ENCODE measurements around the gene ZBTB17.
"Not testable (repeated sequence)": the region's sequence is repeated elsewhere in the genome, so short reads cannot be mapped to it uniquely, and the experiment has no call there.

Gene ZBTB17

DNA sequence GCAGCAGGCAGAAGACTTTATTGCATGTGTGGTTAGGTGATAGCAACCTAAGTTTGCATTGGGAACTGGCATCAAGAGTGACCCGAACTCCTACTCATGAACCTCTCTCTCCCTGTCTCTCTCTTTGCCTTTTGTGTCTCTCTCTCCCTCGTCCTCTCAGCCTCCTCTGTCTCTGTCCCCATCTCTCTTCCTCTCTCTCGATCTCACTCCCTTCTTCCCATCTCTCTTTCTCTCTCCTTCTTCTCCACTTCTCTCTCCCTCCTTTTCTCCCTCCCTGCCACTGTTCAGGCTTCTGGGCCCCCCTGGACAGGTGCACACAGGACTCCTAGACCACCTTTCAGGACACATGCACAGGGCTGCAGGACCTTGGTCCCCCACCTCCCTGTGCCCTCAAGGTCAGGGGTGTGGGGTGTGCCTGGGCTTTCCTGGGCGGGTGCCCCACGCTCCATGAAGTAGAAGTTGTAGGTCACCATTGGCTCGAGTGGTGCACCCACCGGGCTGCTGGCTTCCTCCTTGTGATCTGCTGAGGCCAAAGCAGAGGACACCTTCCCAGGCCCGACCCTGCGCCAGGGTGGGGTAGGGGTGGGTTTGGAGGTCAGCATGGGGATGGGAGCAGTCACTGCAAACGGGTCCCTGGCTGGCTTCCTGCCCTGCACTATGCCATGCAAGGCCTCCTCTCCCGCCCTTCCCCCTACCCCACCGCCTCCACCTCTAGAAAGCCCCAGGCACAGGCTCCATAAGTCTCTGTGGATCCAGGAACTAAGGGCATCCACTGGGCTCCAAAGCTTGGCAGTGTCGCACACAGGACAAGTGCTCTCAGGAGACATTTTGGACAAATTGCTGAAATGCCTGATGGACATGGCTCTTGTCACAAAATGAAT lies 13.2 kb upstream of the ZBTB17 start:
- no peak for DNase-seq (ENCODE audit: low spot score)

DNA sequence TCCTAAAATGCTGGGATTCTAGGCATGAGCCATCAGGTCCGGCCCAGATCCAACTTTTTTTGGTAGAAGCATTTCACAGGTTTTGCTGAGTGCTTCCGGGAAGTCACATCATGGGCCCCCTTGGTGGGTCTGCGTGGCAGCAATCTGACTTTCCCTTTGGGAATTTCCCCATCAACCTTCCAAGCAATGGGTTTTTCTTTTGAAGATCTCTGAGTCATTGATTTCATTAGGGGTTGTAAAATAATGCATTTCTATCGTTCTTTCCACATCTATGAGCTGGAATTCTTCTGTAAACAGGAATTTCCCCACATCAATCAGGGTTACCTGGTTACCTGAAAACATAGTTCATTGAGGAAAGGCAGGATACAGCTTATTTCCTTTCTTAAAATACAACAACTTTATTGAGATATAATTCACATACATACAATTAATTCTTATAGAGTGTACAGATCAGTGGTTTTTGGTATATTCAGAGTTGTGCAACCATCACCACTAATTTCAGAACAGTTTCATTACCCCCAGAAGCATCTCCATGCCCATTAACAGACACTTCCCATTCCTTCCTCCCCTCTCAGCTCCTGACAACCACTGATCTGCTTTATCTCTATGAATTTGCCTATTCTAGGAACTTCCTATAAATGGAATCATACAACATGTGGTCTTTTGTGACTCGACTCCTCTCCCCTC lies 9.9 kb upstream of the ZBTB17 start:
- DNase-seq (ENCODE audit: low spot score): no peak

DNA sequence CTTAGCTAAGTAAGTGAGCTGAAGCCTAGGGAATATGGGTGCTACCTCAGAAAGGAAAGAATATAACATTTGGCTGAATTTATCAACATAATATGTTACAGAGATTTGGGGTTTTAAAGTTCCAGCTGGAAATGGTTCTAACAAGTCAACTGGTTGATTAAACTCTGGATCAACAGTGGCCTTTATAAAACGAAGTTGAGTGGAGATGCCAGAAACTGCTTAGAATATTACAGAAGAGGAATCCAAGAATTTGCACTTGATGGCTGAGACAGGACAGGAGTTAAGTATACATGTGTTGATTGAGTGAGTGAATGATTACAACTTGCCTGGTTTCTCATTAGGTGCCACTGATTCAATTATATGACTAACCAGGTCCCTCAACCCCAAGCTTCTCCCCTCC lies 7.4 kb upstream of the ZBTB17 start:
- DNase-seq (ENCODE audit: low spot score): no peak

DNA sequence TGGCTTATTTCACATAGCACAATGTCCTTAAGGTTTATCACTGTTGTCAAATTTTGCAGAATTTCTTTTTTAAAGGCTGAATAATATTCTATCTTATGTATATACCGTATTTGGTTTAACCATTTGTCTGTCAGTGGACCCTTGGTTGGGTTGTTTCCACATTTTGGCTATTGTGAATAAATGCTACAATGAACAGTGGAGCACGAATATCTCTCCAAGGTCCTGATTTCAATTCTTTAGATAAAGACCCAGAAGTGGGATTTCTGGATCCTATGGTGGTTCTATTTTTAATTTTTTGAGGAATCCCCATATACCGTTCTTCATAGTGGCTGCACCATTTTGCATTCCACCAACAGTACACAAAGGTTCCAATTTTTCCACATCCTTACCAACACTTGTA lies 5.8 kb upstream of the ZBTB17 start:
- DNase-seq (ENCODE audit: low spot score): no peak

DNA sequence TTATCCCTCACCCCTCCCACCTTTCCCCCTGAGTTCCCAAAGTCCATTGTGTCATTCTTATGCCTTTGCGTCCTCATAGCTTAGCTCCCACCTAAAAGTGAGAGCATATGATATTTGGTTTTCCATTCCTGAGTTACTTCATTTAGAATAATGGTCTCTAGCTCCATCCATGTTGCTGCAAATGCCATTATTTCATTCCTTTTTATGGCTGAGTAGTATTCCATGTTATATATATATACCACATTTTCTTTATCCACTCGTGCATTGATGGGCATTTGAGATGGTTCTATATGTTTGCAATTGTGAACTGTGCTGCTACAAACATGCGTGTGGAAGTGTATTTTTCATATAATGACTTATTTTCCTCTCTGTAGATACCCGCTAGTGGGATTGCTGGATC lies 2.0 kb upstream of the ZBTB17 start:
- DNase-seq (ENCODE audit: low spot score): not testable (repeated sequence)

DNA sequence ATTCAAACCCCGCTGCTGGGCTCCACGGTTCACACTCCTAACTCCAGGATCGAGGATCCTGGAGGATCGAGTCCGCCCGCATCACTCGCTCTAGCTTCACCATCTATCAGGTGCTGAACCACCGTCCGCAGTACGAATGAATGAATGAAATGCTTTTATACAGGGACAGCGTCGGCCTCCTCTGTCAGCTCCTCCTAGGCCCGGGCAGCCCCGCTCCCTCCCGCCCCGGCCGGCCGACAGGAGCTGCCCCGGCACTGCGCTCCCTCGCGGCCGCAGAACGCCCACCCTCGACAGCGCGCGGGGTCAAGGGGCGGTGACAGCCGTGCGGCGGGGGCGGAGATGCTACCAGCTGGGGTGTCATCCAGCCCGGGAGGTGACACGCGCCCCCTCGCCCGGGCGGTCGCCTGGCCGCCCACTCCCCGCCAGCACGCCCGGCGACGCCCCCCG lies 520 bp downstream of the ZBTB17 start:
- peak; percentile 86 for DNase-seq (ENCODE audit: low spot score)

DNA sequence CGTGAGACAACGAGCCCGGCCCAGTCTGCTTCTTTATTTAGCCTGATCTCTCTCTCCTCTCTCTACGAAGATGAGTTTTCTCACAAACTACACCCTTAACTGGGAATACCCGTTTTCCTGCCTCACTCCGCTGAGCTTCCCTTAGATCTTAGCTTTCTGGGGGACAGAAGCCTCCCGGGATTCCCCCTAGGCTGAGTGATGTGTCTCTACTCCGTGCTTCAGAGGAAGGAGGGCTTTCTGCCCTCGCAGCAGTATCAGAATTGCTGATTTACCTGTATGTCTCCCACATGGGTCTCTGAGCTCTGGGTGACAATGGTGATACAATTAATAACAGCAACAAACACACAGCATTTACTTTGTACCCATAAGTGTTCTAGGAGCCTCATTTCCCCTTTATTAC lies 1.0 kb downstream of the ZBTB17 start:
- peak; percentile 69 for DNase-seq (ENCODE audit: low spot score)

DNA sequence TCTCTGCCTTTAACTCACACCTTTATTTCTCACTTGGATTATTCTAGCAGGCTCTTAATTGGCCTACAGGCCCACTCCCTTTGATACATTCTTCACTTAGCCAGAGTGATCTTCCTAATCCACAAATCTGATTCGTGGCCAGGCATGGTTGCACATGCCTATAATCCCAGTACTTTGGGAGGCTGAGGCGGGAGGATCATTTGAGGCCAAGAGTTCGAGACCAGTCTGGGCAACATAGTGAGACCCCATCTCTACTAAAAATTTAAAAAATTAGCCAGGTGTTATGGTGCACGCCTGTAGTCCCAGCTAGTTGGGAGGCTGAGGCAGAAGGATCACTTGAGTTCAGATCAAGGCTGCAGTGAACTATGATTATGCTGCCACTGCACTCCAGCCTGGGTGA lies 2.1 kb downstream of the ZBTB17 start:
- no peak for DNase-seq (ENCODE audit: low spot score)

DNA sequence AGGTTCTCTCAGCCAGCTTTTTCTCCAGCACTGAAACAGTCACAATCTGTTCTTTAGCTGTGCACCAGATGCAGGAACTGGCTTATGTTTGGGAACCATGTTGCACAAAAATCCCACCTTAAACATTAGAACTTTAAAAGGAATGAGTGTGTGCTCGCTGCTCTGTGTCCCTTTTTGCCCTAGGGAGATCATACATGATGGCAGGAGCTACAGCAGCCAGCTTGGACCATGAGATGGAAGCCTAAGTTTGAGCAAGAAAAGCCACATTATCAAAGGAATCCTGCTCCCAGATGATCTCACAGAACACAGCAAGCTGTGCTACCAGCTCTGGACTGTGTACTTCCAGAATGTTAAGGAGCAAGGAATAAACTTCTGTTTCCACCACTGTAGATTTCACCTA lies 3.5 kb downstream of the ZBTB17 start:
- no peak for DNase-seq (ENCODE audit: low spot score)

DNA sequence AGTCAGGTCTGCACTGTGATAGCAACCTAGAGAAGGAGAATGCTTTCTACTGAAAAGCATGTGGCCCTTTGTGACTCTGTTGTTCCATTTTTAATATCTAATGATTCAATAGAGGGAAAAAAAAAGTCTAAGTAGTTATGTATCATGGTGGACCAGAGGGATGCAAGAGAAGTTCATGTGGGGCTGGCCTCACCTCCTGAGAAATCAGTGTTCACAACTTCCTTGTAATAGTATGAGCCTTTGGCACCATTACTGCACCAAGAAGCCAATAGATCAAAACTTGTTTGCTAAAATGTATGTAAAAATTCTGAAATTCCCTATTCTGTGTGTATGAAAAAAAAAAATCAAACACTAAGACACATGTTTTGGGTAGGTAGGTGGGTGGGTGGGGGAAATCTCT lies 5.0 kb downstream of the ZBTB17 start:
- DNase-seq (ENCODE audit: low spot score): no peak

DNA sequence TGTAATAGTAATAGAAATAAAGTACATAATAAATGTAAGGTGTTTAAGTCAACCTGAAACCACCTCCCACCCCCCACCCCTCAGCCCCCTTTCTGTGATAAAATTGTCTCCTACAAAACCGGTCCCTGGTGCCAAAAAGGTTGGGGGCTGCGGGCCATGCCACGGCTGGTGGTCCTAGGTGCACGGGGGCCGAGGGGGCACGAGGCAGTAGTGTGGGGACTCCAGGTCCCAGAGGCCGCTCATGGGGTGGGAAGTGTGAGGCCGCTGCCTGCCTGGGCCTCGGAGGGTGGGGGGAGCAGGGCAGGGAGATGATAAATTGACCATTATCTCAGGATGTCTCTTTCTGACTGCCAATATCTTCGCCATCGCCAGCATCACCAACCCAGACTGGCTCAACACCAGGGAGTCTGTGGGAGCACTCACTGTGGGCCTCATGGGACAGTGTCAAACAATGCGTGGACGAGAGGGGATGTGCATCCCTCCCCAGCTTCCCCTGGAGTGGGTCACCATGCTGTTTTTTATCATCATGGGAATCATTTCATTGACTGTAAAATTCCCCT lies 6.5 kb downstream of the ZBTB17 start:
- DNase-seq (ENCODE audit: low spot score): no peak

DNA sequence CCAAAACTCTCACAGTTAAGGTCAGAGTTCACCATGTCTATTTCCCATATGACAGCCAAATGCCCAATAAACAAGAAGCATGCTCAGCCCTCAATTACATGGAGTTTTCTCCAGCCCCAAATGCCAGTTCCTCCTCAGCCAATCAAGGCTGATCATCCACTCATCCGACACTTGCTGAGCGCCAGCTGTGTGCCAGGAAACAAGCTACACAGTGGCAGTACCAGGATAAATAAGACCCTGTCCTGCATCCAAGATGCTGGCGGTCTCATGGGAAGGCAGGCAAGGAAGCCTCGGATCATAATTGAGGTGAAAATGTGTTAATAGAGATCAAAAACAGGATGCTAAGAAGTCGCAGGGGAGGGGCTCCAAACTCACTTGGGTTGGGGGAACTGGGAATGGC lies 7.7 kb downstream of the ZBTB17 start:
- no peak for DNase-seq (ENCODE audit: low spot score)

DNA sequence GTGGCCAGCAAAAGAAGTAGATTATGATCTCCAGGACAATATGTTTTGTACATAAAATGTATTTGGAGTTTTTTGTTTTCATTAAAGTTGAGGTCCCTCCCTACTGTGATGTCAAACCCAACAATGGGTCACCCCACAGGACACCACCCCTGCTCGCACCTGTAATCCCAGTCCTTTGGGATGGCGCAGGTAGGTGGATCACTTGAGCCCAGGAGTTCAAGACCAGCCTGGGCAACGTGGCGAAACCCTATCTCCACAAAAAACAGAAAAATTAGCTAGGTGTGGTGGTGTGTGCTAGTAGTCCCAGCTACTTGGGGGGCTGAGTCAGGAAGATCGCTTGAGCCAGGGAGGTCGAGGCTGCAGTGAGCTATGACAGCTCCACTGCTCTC lies 9.0 kb downstream of the ZBTB17 start:
- DNase-seq (ENCODE audit: low spot score): no peak

DNA sequence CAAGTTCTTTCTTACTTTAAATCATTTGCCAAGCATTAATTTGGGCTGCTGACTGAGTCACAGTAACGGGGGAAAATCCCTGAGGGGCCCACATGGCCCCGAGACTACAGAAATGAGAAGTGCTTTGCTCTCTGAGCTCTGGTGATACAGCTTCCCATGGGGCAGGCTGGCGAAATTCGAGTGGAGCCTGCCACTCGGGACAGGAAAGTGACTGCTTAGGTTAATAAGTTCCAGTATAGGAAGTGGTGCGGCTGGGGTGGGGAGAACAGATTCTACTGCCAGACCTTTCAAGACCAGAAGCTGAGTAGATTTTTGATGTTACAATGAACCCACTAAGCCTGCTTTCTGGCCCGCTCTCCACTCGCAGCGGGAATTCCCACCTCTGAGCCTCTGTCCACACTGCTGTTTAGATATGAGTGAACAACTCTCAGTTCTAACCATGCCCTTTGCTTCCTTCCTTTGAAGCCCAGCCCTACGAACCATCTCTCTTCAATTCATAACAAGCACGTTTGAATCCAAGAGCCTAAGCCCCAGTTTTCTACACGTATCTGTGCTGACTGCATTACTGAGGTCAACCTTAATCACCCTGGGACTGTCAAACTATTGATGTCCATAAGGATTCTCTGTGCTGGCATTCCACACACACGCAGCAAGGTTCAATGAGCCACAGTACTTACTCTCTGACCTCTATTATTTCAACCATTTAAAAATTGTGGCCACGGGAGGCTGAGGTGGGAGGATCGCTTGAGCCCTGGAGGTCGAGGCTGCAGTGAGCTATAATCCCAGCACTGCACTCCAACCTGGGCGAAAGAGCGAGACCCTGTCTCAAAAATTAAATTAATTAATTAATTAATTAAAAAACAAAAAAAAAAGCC lies 9.6 kb downstream of the ZBTB17 start:
- DNase-seq (ENCODE audit: low spot score): peak; percentile 67

DNA sequence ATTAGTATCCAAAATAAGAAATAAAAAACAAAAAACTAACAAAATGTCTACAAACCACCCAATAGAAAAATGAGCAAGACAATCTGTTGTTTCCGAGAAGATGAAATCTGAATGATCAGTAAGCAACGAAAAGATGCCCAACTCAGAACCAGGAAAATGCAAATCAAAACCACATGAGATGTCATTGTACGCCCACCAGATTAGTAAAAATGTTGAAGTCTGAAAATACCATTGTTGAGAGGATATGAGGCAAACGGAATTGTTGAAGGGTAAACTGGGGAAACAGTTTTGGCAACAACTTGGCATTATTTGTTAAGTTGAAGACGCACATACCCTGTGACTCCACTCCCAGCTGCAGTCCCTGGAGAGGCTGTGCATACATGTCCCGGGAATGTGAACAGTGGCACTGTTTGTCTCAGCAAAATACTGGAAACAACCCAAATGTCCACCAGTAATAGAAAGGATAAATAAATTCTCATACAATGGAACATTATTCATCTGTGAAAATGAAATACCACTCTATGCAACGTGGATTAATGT lies 10.6 kb downstream of the ZBTB17 start:
- peak; percentile 56 for DNase-seq (ENCODE audit: low spot score)

DNA sequence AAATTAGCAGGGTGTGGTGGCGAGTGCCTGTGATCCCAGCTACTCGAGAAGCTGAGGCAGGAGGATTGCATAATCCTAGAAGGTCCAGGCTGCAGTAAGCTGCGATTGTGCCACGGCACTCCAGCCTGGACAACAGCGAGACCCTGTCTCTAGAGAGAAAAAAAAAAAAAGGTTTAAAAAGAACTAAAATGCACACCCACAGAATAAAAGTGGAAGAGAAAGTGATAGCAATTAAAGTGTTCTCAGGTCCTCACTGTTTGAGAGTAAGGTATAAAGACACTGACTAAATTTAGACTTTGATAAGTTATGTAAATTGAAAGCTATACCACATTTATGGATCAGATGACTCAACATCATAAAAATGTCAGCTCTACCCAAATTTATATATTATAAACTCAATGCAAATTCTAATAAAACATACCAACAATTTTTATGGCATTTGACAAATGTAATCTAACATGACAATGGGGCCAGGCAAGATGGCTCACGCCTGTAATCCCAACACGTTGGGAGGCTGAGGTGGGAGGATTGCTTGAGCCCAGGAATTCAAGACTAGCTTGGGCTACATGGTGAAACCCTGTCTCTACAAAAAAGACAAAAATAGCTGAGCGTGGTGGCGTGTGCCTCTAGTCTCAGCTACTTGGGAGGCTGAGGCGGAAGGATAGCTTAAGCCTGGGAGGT lies 11.8 kb downstream of the ZBTB17 start:
- peak; percentile 53 for DNase-seq (ENCODE audit: low spot score)

DNA sequence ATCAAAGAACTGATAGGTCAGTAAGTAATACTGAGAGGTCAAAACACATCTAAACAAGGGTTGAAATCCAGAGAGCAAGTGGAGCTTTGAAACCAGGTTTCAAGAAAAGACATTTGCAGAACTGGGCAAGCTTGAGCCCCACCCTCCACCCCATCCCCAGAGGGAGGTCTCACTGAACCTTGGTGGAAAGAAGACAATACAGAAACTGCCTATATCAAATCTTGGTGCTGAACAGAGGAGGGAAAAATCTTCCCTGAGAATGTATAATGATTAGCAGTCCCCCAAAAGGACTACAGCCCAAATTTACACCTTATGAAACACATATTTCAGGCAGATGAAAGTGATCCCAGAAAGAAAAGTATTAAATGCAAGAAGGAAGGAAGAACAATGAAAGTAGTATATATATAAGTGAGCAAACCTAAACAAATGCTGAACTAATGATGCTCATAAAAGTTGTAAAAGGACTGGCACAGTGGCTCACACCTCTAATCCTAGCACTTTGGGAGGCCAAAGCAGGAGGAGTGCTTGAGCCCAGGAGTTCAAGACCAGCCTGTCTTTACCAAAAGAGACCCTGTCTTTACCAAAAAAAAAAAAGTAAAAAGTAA lies 12.4 kb downstream of the ZBTB17 start:
- no peak for DNase-seq (ENCODE audit: low spot score)

DNA sequence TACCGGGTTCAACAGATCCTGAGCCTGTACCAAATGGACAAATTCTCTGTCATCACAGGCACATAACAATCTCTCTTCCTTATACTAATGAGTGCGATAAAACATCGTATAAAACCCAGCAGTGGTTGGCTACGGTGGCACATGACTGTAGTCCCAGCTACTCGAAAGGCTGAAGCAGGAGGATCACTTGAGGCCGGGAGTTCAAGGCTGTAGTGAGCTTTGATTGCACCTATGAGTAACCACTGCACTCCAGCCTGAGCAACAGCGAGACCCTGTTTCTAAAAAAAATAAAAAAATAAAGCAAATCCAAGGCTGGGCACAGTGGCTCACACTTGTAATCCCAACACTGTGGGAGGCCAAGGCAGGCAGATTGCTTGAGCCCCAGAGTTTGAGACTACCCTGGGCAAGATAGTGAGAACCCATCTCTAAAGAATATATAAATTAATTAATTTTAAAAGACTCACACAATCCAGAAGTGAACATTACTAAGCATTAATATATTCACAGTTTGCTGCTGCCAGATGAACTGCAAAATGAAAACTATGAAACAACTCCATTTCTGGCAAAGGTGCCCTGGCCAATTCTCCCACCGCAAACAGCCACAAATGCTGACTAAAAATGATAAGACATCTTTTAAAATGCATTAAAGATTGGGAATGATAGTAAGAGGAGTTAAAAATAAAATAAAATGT lies 13.1 kb downstream of the ZBTB17 start:
- no peak for DNase-seq (ENCODE audit: low spot score)

DNA sequence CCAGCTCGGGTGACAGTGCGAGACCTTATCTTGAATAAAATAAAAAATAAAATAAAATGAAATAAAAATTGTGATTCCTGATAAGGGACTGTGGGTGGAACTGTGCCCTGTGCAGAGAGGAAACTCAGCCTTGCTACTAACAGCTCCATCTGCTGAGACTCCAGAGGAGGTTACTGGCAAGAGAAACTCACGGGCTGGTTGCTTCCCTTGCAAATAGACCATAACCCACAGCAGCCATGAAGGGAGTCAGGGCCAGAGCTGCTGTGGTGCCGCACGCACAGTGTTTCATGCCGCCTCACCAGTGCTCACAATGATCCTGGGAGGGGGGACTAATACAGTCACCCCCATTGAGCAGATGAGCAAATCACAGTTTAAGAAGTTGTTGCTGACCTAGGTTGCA lies 13.7 kb downstream of the ZBTB17 start:
- no peak for DNase-seq (ENCODE audit: low spot score)

DNA sequence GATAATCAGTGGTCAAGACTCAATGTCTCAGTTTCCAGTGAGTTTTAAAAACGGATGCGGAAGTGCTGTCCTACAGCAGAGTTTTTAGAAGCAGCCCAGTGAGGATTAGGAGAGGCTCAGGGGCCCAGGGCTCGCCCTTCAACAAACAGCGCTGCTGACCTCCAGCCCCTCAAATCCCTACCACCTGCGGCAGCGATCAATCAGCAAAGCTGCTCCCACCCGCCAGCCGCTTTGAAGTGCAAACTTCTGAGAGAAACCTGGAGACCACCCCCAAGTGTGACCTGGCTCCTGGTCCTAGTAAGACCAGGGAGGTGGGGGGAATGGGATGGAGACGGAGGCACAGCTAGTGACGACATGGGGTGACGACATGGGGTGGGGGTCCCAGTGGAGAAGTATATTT lies 14.4 kb downstream of the ZBTB17 start:
- DNase-seq (ENCODE audit: low spot score): no peak
